COR-L47 (cell line): ENCODE measurements around the gene WHAMM.
"Not testable (repeated sequence)": the region's sequence is repeated elsewhere in the genome, so short reads cannot be mapped to it uniquely, and the experiment has no call there.

ENCODE experiments used
- DNase-seq: peaks from one replicate; lab custom pipeline; 2025; lab: John Stamatoyannopoulos, UW

The WHAMM gene

DNA sequence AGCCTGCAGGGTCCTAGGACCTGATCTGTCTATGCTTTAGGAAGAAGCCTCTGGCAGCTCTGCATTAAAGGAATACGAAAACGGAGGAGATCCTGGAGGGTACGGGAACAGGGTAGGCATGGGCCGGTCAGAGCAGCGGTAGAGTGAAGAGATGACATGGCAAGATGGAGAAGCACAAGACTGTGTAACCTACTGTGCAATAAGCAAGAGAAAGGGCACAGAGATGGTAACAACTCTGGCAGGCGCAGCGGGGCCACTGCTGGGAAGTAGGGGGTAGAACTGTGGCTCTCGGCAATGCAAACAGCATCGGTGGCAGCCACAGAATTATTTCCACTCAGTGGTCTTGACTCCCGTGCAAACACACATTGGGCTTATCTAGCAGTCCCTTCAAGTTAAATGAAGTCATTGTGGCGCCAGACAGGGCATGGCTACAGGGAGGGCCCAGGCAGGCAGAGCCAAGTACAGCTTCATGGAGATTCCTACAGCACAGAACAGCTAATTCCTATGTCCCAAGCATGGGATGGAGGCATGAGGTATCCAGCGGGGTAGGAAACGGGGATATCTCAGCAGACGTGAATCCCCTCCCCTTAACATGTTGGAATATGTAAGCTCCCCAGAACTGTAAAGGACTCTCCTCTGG lies 28.8 kb downstream of the WHAMM start:
- no peak for DNase-seq

DNA sequence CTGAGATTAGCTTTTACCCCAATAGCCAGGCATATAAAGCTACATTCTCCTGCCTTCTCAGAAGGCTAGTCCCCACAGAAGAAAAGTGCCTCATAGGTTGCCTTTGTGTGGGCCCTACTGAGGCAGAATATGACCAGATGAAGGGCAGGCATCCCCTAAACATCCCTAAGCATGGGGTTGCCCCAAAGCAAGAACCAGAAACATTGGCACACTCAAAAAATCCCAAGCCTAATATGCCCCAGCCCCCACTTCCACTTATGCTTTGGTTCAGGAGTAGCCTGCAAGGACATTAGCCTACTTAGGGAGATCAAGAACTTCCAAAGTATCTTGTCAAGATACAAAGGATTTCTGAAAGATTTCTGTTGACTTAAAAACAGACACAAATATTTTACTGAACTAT lies 29.7 kb downstream of the WHAMM start:
- no peak for DNase-seq

DNA sequence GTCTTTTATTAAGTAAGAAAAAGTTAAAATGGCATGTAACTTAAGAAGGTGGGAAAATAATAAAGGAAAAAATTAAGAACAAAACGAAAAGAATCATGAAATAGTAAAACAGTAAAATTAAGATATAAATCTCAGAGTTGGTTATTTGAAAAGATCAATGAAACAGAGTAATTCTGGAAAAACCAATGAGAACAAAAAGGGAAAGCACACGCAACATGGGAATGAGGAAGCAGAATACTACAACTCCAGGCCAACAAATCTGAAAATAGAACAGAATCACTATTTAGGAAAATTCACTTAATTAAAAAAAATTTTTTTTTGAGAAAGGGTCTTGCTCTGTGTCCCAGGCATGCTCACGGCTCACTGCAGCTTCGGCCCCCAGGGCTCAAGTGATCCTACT lies 30.7 kb downstream of the WHAMM start:
- DNase-seq = no peak

DNA sequence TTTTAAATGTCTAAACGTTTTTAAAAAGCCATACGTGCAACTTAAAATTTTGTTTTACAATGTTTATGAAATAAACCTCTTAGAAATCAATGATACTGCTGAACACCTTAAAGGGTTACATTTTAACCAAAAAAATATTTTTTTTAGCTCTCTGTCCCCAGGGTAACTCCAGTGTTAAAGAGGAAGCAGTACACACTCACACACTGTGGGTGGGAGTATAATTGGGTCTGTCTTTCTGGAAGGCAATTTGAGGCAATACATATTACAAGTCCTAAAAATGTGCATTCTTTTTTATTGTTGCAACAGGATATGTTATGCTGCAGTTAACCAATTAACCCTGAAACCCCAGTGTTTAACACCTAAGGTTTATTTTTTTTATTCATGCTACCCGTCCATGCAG lies 34.1 kb downstream of the WHAMM start:
- DNase-seq = no peak

DNA sequence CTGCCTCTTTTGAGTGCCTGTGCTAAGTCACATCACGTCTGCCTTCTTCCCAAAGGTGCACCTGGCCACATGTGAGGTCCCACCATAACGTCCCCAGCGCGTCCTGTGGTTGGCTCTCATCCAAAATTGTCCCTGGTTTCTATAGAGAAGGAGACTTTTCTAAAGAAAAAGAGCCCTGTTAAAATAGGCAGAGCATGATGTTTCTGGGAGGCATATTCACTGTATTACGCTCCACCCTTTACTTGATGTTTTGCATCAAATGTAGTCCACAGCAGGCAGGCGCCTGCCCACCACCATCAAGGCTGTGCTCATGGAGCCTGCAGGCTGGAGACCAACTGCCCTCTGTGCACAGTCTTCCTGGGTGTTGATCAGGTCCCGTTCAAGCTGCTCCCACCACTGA lies 36.3 kb downstream of the WHAMM start:
- DNase-seq = no peak

DNA sequence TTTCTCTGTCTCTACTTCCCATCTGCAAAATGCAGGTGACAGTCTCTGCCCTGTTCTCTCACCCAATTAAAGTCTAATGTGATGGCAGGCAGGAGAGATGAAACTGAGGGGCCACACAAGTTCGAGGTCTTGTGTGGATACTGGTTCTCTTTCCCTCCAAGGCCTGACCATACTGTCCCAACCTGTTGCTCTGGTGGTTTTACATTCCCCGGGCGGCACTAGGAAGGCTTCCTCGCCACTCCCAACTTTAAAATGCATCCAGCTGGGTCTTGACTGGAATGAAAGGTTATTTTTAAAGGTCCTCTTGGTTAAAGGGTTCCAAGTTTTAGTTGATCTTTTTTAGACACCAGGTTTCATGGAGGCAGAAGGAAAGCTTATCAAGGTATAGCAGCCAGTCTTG lies 37.2 kb downstream of the WHAMM start:
- no peak for DNase-seq

DNA sequence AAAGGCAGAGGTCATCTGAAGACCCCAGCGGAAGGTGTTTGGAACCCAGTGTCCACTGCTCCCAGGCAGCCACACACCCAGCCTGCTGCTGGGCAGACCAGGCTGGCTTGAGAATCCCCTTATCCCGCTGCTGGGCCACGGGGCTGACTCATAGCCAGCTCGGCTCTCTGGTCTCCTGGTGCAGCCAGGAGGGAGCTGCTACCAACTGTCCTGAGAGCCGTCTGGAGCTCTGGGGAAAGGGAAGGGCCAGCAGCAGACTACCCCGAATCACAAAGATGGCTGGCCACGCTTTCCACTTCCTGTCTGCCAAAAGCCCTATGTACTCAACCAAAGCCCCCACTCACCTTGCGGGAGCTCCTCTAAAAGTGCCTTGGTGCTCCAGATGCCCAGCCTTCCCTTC lies 38.3 kb downstream of the WHAMM start:
- no peak for DNase-seq

DNA sequence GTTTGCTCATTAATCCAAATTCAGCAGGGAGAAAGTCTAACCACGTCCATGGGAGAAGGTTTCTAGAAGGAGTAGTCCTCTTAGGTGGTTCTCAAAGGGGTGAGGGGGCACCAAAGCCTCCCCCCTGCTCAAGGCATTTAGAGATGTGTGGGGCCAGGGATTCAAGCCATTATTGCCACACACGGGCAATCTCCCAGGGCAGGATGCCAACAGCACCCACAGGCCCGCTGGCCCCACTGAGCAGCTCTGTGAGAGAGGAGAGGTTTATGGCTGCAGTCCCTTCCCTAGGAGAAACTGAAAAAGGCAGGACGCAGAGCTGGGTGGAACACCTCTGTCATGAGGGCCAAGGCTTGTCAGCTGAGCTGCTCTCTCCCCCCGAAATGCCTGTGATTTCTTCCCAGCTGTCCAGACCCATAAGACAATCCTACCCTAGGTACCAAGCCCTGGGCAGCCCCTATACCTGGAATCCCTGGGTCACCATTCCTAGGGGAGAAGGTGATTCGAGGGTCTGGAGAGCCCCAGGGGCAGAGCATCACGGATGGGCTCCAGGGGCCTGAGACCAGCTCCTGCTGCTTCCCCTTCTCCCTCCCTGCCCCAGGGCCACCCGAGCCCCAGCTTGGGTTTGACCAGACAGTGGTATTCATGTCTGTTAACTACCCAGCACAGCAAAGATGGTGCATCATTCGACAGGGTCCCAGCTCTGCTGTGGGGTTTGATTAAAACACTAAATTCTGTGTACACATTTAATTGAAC lies 39.0 kb downstream of the WHAMM start:
- no peak for DNase-seq

DNA sequence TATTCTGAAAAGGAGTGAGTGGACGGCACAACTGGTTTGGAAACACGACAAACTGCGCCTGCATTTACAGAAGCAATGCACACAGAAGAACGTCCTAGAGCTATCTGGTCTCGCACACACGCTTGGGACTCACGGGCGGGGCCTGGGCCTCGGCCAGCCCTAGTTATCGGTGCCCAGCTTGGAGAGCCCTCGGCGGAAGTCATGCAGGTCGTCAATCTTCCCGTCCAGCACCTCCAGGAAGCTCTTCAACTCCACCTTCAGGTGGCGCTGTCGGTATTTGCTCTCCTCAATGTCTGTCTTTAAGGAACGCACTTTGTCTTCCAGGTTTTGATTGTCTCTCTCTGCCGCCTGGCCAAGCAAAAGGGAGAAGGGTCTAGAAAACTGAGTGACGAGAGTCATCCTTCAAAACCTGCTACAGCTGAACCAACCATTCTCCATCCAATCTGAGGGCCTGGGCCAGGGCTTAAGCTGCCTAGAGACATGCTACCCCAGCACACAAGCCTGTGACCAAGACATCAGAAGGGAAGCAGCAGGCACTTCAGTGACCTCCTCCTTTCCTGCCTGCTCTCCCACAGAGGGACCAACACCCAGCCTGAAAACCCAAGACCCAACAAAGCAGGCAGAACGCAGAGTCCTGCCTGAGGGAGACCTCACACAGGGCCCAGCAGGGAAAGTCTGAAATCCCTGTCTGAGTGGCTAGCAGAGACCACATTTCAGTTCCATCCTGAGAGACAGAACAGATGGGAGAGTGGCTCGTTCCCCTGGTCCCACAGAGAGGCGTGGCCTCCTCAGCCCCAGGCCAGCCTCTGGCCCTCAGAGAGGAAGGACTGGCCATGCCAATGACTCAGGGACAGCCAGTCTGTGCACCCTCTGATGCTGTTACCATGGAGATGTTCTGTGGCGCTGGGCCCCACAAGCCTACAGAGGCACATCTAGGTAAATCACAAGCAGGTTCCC lies 40.4 kb downstream of the WHAMM start:
- peak; percentile 59 for DNase-seq

DNA sequence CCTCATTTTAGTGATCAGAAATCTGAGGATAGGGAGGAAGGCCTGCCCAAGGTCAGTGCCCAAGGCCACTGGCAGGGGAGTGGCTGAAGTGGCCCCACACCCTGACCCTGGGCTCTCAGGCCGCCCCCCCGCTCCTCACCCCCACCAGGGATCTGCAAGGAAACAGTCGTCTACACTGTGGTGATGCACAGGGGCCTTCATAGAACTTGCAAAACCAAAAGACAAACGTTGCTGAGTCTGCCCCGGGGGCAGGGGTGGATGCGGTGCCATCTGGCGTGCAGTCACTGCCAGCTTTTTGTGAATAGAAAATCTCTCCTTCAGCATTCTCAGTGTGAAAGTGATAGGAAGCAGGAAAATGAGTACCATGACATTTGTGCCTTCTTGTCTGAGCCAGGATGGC lies 41.3 kb downstream of the WHAMM start:
- no peak for DNase-seq

DNA sequence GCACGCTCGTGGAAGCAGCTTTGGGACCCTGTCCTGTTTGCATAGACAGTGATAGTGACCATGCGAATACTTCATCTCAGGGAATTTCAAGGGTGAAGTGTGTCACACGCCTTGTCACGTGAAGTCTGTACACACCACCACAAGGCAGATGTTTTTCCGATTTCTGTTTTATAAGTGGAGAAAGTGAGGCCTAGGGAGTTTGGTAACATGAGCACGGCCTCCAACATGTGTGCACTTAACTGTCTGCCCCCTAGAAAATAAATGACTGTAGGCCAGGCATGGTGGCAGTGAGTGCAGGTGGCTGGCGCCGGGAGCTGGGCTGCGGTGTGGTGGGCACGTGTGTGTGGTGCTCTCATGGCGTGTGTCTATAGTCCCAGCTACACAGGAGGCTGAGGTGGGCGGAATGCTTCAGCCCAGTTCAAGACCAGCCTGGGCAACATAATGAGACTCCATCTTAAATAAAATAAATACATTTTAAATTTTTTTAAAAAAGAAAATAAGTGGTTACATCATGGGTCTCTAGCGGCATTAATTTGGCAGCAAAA lies 42.0 kb downstream of the WHAMM start:
- no peak for DNase-seq

DNA sequence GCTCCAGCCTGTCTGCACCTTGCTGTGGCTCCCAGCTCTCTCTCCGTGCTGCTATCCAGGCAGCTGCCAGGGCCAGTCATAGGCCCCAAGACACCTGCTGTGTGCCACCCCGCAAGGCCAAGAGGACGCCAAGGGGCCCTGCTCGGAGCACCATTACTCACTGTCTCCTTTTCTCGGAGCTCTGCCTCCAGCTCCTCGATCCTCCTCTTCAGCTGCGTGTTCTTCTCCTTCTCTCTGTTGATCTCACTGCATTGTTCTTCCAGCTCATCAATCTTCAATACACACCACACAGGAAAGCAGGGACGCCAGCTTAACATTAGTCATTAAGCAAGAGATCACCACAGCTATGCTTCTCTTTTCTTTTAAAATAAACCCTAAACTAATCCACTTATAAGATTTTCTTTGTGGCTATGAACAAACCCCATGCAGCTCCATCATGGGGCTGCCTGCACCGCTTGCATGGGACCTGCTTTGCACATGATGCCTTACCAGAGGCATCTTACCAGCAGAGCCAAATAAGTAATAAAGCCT lies 42.6 kb downstream of the WHAMM start:
- DNase-seq = no peak

DNA sequence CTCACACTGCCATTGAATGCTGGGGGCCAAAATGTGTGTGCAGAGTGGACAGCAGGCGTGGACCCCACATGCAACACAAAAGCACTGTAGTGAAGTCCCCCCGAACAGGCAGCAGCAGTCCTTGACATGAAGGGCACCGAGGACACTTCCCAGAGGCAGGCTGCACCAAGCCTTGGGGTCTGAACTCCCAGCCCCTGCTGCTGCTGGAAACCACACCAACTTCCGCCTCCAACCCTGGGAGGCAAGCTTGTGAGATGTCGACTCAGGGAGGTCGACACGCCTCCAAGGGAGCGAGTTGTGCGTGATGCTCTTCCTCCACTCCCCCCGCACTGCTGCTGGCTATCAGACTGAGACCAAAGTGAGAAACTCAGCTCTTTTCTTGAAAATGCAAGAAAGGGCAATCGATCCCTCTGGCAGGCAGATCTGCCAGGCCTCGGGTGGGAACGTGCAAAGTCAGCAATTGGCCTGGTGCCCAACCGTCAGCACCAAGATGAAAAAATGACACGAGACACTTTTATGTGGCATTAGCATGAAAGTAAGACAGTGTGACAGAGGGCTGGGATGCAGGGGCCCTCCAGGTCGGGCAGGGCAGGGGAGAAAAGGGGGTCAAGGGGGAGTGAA lies 43.6 kb downstream of the WHAMM start:
- no peak for DNase-seq

DNA sequence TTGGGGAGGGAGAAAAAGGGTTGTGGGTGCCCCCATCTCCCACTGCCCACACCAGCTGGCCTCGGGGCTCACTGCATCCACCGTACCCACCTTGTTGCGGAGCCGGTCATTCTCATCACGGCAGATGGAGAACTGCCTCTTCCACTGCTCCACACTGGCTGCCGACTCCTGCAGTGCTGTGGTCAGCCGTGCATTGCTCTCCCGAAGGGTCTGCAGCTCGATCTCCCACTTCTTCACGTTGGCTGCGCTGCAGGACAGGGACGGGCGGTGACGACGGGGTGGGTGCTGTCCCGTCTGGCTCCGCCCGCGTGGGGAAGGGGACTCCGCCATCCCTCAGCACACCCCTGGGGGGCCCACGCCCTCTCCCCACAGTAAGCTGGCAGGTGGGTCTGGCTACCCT lies 45.1 kb downstream of the WHAMM start:
- DNase-seq = no peak

DNA sequence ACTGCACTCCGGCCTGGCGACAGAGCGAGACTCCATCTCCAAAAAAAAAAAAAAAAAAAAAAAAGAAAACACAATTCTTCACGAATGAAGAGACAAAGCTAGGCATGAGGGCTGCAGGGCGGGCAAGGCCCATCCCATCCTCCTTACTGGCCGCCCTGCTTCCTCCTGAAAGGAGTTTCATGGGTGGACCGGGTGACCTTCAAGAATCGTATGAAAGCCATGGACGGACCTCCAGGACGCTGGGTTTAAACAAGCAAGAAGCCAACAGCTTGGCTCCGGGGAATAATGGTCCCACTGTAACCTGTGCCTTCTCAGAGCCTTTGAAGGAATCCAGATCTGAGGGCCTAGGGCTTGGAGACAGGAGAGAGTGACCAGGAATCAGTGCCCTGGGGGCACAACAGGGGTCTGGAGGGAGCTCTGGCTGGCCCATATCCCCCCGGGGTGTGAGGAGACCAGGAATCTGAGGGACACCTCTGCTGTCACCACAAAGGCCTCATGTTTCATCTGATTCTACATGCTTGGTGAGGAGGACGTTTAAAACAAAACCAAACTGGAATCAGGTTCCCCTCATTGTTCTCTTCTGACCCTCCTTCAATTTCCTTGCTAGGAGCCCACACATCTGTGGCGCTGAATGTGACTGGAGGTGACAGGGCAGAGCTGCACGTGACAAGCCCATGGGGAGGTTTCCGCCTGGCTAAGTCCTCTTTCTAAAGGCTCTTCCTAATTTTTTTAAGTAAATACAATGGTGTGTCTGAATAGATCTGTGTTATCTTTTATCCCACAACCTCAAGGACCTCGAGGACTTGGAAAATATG lies 46.1 kb downstream of the WHAMM start:
- no peak for DNase-seq

DNA sequence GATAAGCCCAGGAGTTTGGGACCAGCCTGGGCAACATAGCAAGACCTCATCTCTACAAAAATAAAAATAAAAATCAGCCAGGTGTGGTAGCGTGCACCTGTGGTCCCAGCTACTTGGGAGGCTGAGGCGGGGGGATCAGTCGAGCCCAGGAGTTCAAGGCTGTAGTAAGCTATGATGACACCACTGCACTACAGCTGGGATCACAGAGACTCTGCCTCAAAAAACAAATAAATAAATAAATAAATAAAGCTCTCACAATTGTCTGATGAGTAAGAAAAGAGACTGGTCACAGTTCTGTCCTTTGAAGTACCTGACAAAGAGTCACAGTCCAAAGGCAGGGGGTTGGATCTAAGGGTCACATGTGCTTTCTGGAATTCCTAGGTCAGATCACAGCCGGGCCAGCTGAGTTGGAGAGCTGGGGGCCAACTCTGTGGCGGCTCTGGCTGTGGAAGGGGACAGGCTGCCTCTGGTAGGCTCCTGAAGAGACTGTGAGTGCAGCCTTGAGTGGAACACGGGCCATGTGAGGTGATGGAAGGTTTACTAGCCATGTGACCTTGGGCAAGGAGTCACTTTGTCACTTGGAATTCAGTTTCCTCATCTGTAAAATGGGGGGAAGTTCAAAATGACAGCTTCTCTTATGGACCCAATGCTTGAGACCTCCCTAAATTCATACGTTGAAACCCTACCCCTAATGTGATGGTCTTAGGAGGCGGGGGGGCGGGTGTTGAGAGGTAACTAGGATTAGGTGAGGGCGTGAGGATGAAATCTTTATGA lies 47.2 kb downstream of the WHAMM start:
- no peak for DNase-seq

DNA sequence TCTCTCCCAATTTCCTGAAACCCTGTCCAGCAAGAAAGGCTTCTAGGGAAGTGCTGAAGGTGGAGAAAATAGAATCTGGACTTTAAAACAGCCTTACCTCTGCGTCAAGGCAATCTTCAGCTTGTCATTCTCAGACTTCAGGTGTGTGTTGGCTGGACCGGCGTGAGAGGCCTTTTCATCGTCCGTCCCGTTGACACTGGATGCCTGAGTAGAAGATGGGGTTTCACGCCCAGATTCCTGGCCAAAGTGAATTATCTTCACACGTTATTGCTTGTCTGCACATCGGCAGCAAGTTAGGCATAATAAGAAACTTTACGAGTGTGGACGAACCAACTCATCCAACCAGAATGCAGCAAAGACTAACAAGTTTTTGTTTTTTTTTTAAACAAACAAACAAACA lies 49.5 kb downstream of the WHAMM start:
- no peak for DNase-seq

DNA sequence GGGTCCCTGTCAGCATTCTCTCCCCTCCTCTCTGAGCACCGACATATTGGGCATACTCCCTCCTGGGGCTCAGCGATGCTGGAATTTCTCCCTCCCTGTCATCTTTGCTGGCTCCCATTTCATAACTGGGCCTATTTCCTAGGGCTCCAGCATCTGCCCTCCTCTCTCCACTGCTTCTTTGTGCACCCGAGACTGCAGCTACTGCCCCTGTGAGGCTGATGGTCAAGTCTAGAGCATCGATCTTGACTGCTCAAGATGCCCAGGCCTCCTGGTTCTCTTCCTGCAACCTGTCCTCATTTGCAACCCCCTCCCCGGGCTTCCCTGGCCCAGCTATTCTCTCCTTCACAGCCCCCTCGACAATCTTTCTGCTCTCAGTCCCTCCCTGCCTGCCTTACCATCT lies 53.5 kb downstream of the WHAMM start:
- DNase-seq = no peak

DNA sequence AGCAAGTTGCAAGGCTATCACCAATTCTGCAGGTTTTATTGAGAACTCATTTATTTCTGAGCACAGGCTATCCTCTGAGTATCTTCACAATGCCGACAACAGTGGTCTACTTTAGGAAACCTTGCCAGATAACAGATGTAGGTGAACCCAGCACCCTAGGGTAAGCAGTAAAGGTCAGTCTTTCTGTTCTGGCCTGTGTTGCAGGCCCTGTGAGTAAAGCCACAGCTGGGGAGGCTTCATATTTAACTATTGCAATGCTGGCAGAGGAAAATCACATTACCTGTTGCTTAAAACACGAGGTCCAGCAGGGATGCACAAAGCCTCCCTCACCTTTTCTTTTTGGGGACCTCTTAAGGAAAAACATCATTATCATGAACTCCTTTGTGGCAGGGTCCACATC lies 55.5 kb downstream of the WHAMM start:
- no peak for DNase-seq

DNA sequence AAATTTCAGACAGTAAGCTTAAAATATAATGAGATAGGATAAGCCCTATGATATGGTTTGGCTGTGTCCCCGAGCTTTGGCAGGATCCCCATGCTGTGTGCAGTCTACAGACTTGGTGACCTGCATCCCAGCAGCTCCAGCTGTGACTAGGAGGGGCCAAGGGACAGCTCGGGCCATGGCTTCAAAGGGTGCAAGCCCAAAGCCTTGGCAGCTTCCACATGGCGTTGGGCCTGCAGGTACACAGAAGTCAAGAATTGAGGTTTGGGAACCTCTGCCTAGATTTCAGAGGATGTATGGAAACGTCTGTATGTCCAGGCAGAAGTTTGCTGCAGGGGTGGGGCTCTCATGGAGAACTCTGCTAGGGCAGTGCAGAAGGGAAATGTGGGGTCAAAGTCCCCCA lies 56.2 kb downstream of the WHAMM start:
- DNase-seq = not testable (repeated sequence)
